GM04503 (cell line): ENCODE results near the gene D2HGDH.
"Not testable (repeated sequence)": the region's sequence is repeated elsewhere in the genome, so short reads cannot be mapped to it uniquely, and the experiment has no call there.

Experiments used
- DNase-seq: peaks from one replicate; pipeline ENCODE4 v3.0.0-alpha.2; 2012; ENCODE audit warnings: low read depth

The D2HGDH gene

GRCh38 chr2:241808721-241809382 is 74.4 kb downstream of the D2HGDH start, which contains the start of gene NEU4:
NEU4 (plus strand) TSS chr2:241809193; CDS start chr2:241814485, 5,292 bp downstream.
- DNase-seq = no peak

GRCh38 chr2:241809383-241810306 is 75.2 kb downstream of the D2HGDH start:
- no peak for DNase-seq

GRCh38 chr2:241810307-241811200 is 76.1 kb downstream of the D2HGDH start:
- DNase-seq = no peak

- DNase-seq = no peak
These were observed 76.9 kb downstream of the D2HGDH start for GRCh38 chr2:241811201-241811951.

GRCh38 chr2:241811952-241812729 is 77.7 kb downstream of the D2HGDH start:
- DNase-seq = no peak

GRCh38 chr2:241812730-241813643 is 78.6 kb downstream of the D2HGDH start:
- no peak for DNase-seq

GRCh38 chr2:241813644-241814392 is 79.4 kb downstream of the D2HGDH start:
- DNase-seq = no peak

- no peak for DNase-seq
These were observed 79.9 kb downstream of the D2HGDH start for GRCh38 chr2:241814393-241814642.

- DNase-seq = no peak
These were observed 80.4 kb downstream of the D2HGDH start for GRCh38 chr2:241814643-241815476.

- DNase-seq = no peak
These were observed 81.3 kb downstream of the D2HGDH start for GRCh38 chr2:241815477-241816430.

- DNase-seq = no peak
These were observed 82.1 kb downstream of the D2HGDH start for GRCh38 chr2:241816431-241817121.

GRCh38 chr2:241817126-241817820 is 82.8 kb downstream of the D2HGDH start:
- no peak for DNase-seq

- not testable (repeated sequence) for DNase-seq
These were observed 83.4 kb downstream of the D2HGDH start for GRCh38 chr2:241817821-241818215.
